Tibial artery (tissue), 4 donors: Measurements from ENCODE around the gene SPNS2.

Experiments
- DNase-seq, 2 donors: peaks; one replicate each; pipeline ENCODE4 v3.0.0-alpha.2; 2019
- H3K27ac ChIP-seq, 2 donors: fragments of 200-600 bp; sonication (generic) in 1 of 2; 1 replicate in 1 of 2; 2 replicates in 1 of 2; pipeline ENCODE4 v1.5.1; 2018 to 2019; ENCODE audit warnings: mild to moderate bottlenecking in 1 of 2
- H3K27me3 ChIP-seq, 2 donors: fragments of 200-600 bp; sonication (generic) in 1 of 2; one replicate each; pipeline versions ENCODE4 v1.5.1 to v1.6.0; 2016 to 2019
- H3K36me3 ChIP-seq, 3 donors: fragments of 200-600 bp; sonication (generic) in 2 of 3; one replicate each; pipeline ENCODE4 v1.5.1; 2016 to 2019; ENCODE audit warnings: mild to moderate bottlenecking in 2 of 3
- H3K4me1 ChIP-seq, 4 donors: fragments of 200-600 bp; sonication (generic) in 2 of 4; 1 replicate in 3 of 4; 2 replicates in 1 of 4; pipeline ENCODE4 v1.5.1; 2016 to 2019
- H3K4me3 ChIP-seq, 2 donors: fragments of 200-600 bp; sonication (generic) in 1 of 2; 1 replicate in 1 of 2; 2 replicates in 1 of 2; pipeline ENCODE4 v1.5.1; 2018 to 2019; ENCODE audit warnings: mild to moderate bottlenecking in 2 of 2
- H3K9me3 ChIP-seq, 3 donors: fragments of 200-600 bp; sonication (generic) in 1 of 3; one replicate each; pipeline ENCODE4 v1.5.1; 2016 to 2019
- intact Hi-C: fragments of 100-400 bp; cut with DNase I; formaldehyde crosslinking; loops from one replicate; pipeline ENCODE4 v1.15.0; 2023; ENCODE audit warnings: low total_unique reads
- TF ChIP-seq, protein P1 (sequence below), 2 experiments: fragments of 200-600 bp in 1 of 2; fragments of 450-650 bp in 1 of 2; IDR thresholded peaks; one replicate each; pipeline ENCODE4 v1.5.1; 2017 to 2019; ENCODE audit warnings: antibody characterized with exemption in 2 of 2, mild to moderate bottlenecking in 1 of 2, moderate library complexity in 1 of 2

The SPNS2 gene

DNA sequence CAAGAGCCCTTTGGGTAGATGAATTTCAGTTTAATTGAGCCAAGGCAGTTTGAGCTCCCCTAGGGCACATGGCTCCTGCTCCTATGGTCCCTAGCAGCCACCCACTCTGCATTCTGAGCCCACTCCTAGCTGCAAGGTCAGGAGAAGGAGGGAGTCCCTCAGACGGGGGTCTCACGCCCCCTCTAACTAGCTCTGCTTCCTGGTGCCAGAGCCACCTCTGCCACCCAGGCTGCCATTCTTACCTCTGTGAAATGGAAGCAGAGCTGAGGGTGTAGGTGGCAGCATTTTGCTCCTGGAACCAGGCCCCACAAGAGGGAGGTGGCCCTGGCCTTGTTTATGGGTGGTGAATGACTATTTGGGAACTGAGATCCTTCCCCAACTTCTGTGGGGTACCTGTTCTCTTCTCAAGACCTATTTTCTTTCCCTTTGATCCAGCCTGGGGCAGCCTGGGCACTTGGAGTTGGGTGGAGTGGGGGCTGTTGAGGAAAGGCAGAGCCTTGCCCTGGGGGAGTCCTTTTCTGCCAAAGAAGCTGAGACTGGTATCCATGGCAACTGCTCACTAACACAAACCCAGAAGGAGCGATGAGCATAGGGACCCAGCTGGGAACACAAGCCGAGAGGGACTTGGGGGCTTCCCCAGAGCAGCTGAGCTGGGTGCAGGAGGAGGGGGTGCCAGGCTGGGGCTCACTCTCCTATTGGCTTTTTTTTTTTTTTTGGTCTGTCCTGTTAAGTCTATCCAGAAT, 4.8 kb downstream of the SPNS2 start:
- intact Hi-C loops, result no loop called here
- no peaks in the 10 kb centered on the region for H3K36me3 ChIP-seq
- DNase-seq, result no peak
- no peak overlapping the region for H3K27ac ChIP-seq
- TF ChIP-seq, protein P1, sequence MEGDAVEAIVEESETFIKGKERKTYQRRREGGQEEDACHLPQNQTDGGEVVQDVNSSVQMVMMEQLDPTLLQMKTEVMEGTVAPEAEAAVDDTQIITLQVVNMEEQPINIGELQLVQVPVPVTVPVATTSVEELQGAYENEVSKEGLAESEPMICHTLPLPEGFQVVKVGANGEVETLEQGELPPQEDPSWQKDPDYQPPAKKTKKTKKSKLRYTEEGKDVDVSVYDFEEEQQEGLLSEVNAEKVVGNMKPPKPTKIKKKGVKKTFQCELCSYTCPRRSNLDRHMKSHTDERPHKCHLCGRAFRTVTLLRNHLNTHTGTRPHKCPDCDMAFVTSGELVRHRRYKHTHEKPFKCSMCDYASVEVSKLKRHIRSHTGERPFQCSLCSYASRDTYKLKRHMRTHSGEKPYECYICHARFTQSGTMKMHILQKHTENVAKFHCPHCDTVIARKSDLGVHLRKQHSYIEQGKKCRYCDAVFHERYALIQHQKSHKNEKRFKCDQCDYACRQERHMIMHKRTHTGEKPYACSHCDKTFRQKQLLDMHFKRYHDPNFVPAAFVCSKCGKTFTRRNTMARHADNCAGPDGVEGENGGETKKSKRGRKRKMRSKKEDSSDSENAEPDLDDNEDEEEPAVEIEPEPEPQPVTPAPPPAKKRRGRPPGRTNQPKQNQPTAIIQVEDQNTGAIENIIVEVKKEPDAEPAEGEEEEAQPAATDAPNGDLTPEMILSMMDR (IDR thresholded peaks at IDR 0.05), result no peak
- no peaks in the 10 kb centered on the region for H3K9me3 ChIP-seq
- no peak overlapping the region for H3K4me3 ChIP-seq
- peaks cover 0 to 42% (median 28%) of the 10 kb centered on the region in 4 donors for H3K4me1 ChIP-seq
- peaks cover 0 to 35% of the 10 kb centered on the region in 2 donors for H3K27me3 ChIP-seq

DNA sequence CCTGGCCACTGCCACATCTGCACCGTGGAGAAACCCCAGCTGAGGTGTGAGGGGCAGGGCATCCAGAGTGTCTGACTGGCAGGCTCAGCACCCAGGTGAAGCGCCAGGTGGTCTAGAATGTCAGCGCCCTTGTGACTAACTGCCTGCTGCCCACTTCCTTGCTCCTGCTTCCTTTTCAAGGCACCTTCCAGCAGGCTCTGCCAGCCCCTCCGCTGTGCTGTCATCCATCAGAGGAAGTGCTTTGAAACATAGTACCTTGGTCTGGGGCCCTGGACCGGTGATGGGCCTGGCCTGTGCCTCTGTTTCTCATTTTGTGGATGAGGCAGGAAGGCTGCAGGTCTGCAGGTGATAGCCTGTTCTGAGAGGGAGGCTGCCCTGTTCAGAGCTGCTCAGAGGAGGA, 5.5 kb downstream of the SPNS2 start:
- H3K27ac ChIP-seq, result no peak overlapping the region
- H3K4me3 ChIP-seq, result no peak overlapping the region
- TF ChIP-seq, protein P1 (IDR thresholded peaks at IDR 0.05), result no peak
- no peaks in the 10 kb centered on the region for H3K36me3 ChIP-seq
- H3K27me3 ChIP-seq, result peaks cover 0 to 35% of the 10 kb centered on the region in 2 donors
- no peak for DNase-seq
- peaks cover 0 to 45% (median 30%) of the 10 kb centered on the region in 4 donors for H3K4me1 ChIP-seq
- H3K9me3 ChIP-seq, result no peaks in the 10 kb centered on the region
- intact Hi-C loops, result no loop called here

DNA sequence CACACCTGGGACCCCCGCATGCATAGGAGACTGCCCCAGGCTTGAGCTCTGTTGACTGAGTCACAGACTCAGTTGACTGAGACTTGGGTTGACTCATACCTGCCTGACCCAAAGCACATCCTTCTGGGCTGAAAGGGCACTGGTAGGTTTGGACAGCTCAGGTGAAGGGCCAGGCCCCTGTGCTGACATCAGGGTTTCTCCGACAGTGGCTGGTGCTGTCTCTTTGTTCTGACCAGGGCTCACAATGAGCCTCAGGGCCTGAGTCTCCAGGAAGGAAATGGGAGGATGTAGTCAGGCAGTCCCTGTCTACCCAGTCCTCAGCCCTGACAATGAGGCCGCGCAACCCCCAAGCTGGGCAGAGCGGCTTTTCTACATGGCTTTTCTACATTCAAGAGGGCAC, 6.5 kb downstream of the SPNS2 start:
- TF ChIP-seq, protein P1 (IDR thresholded peaks at IDR 0.05), result no peak
- Histone ChIP-seq H3K9me3 (no peaks in the 10 kb centered on the region), H3K4me3 (no peak overlapping the region), H3K36me3 (no peaks in the 10 kb centered on the region), H3K27me3 (peaks cover 0 to 29% of the 10 kb centered on the region in 2 donors), H3K4me1 (peaks cover 0 to 45% (median 30%) of the 10 kb centered on the region in 4 donors), H3K27ac (no peak overlapping the region)
- intact Hi-C loops, result no loop called here
- DNase-seq, result no peak

DNA sequence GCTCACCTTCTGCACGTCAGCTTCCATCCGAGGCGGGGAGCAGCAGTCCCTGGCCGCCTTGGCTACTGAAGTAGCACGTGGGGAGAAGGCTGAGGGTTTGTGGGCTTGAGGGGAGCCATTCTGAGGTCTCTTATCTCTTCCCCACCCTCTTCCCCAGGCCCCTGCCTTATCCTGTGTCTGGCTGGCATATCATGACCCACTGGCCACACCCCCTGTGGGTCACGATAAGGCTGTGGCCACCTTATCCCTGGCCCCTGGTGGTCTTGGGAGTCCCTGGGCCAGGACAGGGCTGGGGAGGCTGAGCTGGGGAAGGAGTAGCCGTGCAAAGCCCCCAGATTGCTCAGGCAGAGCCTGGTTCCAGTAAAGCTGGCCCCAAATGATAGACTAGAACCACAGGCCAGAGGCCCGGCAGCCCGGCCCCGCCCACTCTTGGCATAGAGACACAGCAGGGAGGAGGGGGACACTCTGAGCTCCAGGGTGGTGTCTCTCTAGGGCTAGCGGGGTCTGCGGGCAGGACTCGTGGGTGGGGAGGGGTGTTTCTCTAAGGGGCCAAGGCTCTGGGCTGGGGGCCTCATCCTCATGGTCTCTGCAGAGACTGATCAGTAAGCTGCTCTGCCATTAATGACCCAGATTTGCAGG, 7.6 kb downstream of the SPNS2 start:
- TF ChIP-seq, protein P1 (IDR thresholded peaks at IDR 0.05), result no peak
- Histone ChIP-seq H3K4me3 (no peak overlapping the region), H3K27ac (no peak overlapping the region), H3K9me3 (no peaks in the 10 kb centered on the region), H3K36me3 (no peaks in the 10 kb centered on the region), H3K4me1 (peaks cover 0 to 45% (median 31%) of the 10 kb centered on the region in 4 donors), H3K27me3 (peaks cover 0 to 20% of the 10 kb centered on the region in 2 donors)
- DNase-seq, result no peak
- intact Hi-C loops, result no loop called here

DNA sequence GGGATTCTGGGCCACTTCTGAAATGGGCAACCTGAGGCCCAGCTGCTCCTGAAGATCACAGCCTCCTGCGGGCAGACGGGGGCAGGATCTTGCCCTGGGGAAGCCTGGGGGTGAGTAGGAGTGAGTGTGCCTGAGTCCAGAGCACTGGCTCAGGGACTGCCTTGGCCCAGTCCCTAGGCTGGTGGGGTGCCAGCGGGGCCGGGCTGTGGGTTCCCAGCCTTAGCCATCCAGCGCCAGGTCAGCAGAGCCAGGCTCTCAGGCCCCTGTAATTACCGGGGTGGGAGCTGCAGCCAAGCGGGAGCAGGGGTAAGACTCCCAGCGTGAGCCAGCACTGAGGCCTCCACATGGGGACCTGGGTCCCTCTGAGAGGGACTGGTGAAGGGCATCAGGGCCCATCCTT, 8.2 kb downstream of the SPNS2 start:
- Histone ChIP-seq H3K4me1 (peaks cover 0 to 50% (median 31%) of the 10 kb centered on the region in 4 donors), H3K27ac (no peak overlapping the region), H3K4me3 (no peak overlapping the region), H3K9me3 (no peaks in the 10 kb centered on the region), H3K36me3 (no peaks in the 10 kb centered on the region), H3K27me3 (peaks cover 0 to 14% of the 10 kb centered on the region in 2 donors)
- TF ChIP-seq, protein P1 (IDR thresholded peaks at IDR 0.05), result no peak
- intact Hi-C loops, result no loop called here
- DNase-seq, result no peak
